GM12891 (cell line): Measurements from ENCODE around the gene DDA1.

Experiments
- POLR2A ChIP-seq: IDR thresholded peaks from 2 replicates; pipeline ENCODE4 v1.6.1; 2011; ENCODE audit warnings: low read depth, low read length, control low read depth
- POLR2AphosphoS5 ChIP-seq: IDR thresholded peaks from 2 replicates; pipeline ENCODE4 v1.6.1; 2011; ENCODE audit warnings: low read depth, low read length, control low read depth
- SPI1 ChIP-seq: IDR thresholded peaks from 2 replicates; pipeline ENCODE4 v1.6.1; 2011; ENCODE audit warnings: low read depth, low read length, control low read depth
- TAF1 ChIP-seq: IDR thresholded peaks from 2 replicates; pipeline ENCODE4 v1.6.1; 2011; ENCODE audit warnings: low read depth, low read length, control low read depth

DNA sequence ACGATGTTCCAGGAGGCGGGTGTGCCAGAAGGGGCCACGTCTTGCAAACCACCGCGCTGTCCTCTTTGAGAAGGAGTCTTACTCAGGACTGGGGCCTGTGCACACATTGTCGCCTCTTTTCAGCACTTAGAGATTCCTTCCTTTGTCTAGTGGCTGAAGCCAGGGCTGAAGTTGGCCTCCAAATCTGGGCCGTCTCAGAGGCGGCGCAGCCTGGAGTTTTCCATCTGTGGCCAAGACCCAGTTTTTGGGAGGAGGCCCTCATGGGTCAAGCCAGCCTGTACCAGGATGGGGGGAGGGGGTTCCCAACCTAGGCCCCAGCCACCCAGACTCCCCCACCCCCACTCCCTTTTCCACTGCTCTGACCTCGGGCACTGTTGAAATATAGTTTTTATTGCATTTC lies 13.5 kb downstream of the DDA1 start:
- TF ChIP-seq SPI1 (no peak), POLR2A (no peak), TAF1 (no peak), POLR2AphosphoS5 (no peak)
